Left colon (tissue), 2 donors: ENCODE measurements around the gene NFKBIE. TPM values are rescaled to one million over a fixed set of nuclear protein-coding genes. Genes with fewer than 3 reads are reported as not detected.

Source experiments
- ATAC-seq: fragments of 200-7000 bp; cut with Tn5 transposase; one replicate; pipeline ENCODE4 v1.9.1; 2020; ENCODE audit warnings: mild to moderate bottlenecking, moderate library complexity
- DNase-seq, 2 donors: peaks; one replicate each; pipeline ENCODE4 v3.0.0-alpha.2; 2020
- intact Hi-C, 2 donors: fragments of 100-400 bp; cut with DNase I in 1 of 2; cut with micrococcal nuclease in 1 of 2; formaldehyde crosslinking; loops; one replicate each; pipeline versions ENCODE4 v1.11.2 to v1.14.0; 2022; cut with DNase I, micrococcal nuclease
- total RNA-seq, 2 donors: library from RNA; stranded (reverse); fragmentation: NEBNext Ultra II Directional; extraction: Animal tissue kit (Norgen Biotek cat#: 25700); gene quantifications; one replicate each; pipeline ENCODE4 v1.2.1, GENCODE V29; 2021
- donor health status: DM: no; HTN: no; CAD: no.
- donor health status: DM: yes; HTN: yes; CAD: no.

Gene NFKBIE
- total RNA-seq, 2 donors from 2014 or later, result 9.6 to 15.3 TPM

- DNase-seq (peak; percentile 67), ATAC-seq (peak; percentile 40)
- intact Hi-C loops, result loop anchor here in 1 of 2 donors (5.0 kb wide), 1 partner anchor 73 kb away; no protein-coding TSS in a partner anchor
Measured at GRCh38 chr6:44264154-44265006, 971 bp downstream of the NFKBIE start.

- DNase-seq (peak in 1 of 2 donors; percentile 63), ATAC-seq (peak; percentile 28)
- intact Hi-C loops, result no loop called here
Measured at GRCh38 chr6:44263354-44264100, 1.8 kb downstream of the NFKBIE start.

GRCh38 chr6:44262467-44263353 lies 2.6 kb downstream of the NFKBIE start:
- DNase-seq, result no peak
- intact Hi-C loops, result no loop called here

GRCh38 chr6:44261581-44261980 lies 3.8 kb downstream of the NFKBIE start:
- DNase-seq, result no peak
- ATAC-seq, result no peak
- intact Hi-C loops, result no loop called here

More at GRCh38 chr6:44262467-44263353, 2.6 kb downstream of the NFKBIE start:
- no peak for ATAC-seq

GRCh38 chr6:44260451-44261297 lies 4.7 kb downstream of the NFKBIE start:
- intact Hi-C loops, result no loop called here
- no peak for DNase-seq
- ATAC-seq, result no peak

- intact Hi-C loops, result no loop called here
- no peak for ATAC-seq
Measured at GRCh38 chr6:44260011-44260410, 5.3 kb downstream of the NFKBIE start.

GRCh38 chr6:44258921-44259320 lies 6.4 kb downstream of the NFKBIE start:
- no peak for DNase-seq

More at GRCh38 chr6:44260011-44260410, 5.3 kb downstream of the NFKBIE start:
- no peak for DNase-seq

GRCh38 chr6:44258325-44258863 lies 7.0 kb downstream of the NFKBIE start:
- intact Hi-C loops, result no loop called here
- ATAC-seq (no peak), DNase-seq (no peak)

More at GRCh38 chr6:44258921-44259320, 6.4 kb downstream of the NFKBIE start:
- intact Hi-C loops, result no loop called here
- ATAC-seq, result no peak

- DNase-seq, result no peak
- no peak for ATAC-seq
- intact Hi-C loops, result no loop called here
Measured at GRCh38 chr6:44257753-44258324, 7.5 kb downstream of the NFKBIE start.

GRCh38 chr6:44257025-44257752 lies 8.2 kb downstream of the NFKBIE start, which contains the start of gene SLC35B2:
SLC35B2 (minus strand) TSS chr6:44257528; CDS start chr6:44257410, 118 bp downstream.
- ATAC-seq, result peak; percentile 68
- intact Hi-C loops, result no loop called here
- DNase-seq, result peak; percentile 72 to 73

GRCh38 chr6:44256775-44257024 lies 8.7 kb downstream of the NFKBIE start:
- DNase-seq (no peak), ATAC-seq (no peak)
- intact Hi-C loops, result no loop called here

- peak; percentile 63 for ATAC-seq
- intact Hi-C loops, result no loop called here
- peak in 1 of 2 donors; percentile 58 for DNase-seq
Measured at GRCh38 chr6:44255871-44256774, 9.2 kb downstream of the NFKBIE start.

GRCh38 chr6:44255105-44255808 lies 10.1 kb downstream of the NFKBIE start:
- DNase-seq (no peak), ATAC-seq (no peak)
- intact Hi-C loops, result no loop called here

GRCh38 chr6:44254191-44255104 lies 10.9 kb downstream of the NFKBIE start:
- intact Hi-C loops, result no loop called here
- no peak for ATAC-seq
- DNase-seq, result no peak
